H1 (cell line): Measurements from ENCODE around the gene C19orf47.

Experiments used
- CHD1 ChIP-seq: IDR thresholded peaks from 2 replicates; pipeline ENCODE4 v1.6.1; 2012; ENCODE audit warnings: low read depth, low read length, improper control_type of control experiment
- CTCF ChIP-seq, 3 experiments: IDR thresholded peaks; 1 replicate in 2 of 3; 2 replicates in 1 of 3; pipeline versions ENCODE4 v1.5.1 to v1.6.1; 2011; ENCODE audit warnings: low read length in 3 of 3, mild to moderate bottlenecking in 3 of 3, inconsistent platforms in 2 of 3, low read depth in 1 of 3, moderate library complexity in 1 of 3; ENCODE audit not compliant: insufficient read depth in 1 of 3; ENCODE audit errors: control extremely low read depth in 1 of 3
- EGR1 ChIP-seq: IDR thresholded peaks from 2 replicates; pipeline ENCODE4 v1.6.1; 2011; ENCODE audit warnings: low read depth, low read length, borderline replicate concordance
- EP300 ChIP-seq, 2 experiments: IDR thresholded peaks; 1 replicate in 1 of 2; 2 replicates in 1 of 2; pipeline ENCODE4 v1.6.1; 2011 to 2012; ENCODE audit warnings: low read depth in 2 of 2, low read length in 2 of 2, mild to moderate bottlenecking in 2 of 2, borderline replicate concordance in 1 of 2, inconsistent platforms in 1 of 2, moderate library complexity in 1 of 2
- JUN ChIP-seq: IDR thresholded peaks from 2 replicates; pipeline ENCODE4 v1.6.1; 2011; ENCODE audit warnings: low read depth, mild to moderate bottlenecking, improper control_type of control experiment, low read length
- NANOG ChIP-seq: IDR thresholded peaks from 2 replicates; pipeline ENCODE4 v1.6.1; 2011; ENCODE audit warnings: low read length, low read depth, mild to moderate bottlenecking, inconsistent platforms; ENCODE audit not compliant: insufficient read depth, poor library complexity, severe bottlenecking
- POLR2A ChIP-seq, 2 experiments: IDR thresholded peaks; 1 replicate in 1 of 2; 2 replicates in 1 of 2; pipeline ENCODE4 v1.6.1; 2011; ENCODE audit warnings: low read depth in 2 of 2, low read length in 2 of 2, mild to moderate bottlenecking in 2 of 2; ENCODE audit errors: control extremely low read depth in 1 of 2
- POLR2AphosphoS5 ChIP-seq: IDR thresholded peaks from 2 replicates; pipeline ENCODE4 v1.6.1; 2011; ENCODE audit warnings: low read depth, low read length
- SP1 ChIP-seq: IDR thresholded peaks from 2 replicates; pipeline ENCODE4 v1.6.1; 2011; ENCODE audit warnings: low read depth, low read length
- SP4 ChIP-seq: IDR thresholded peaks from 2 replicates; pipeline ENCODE4 v1.6.1; 2012; ENCODE audit warnings: low read length, inconsistent platforms
- TAF1 ChIP-seq: IDR thresholded peaks from 2 replicates; pipeline ENCODE4 v1.6.1; 2011; ENCODE audit warnings: mild to moderate bottlenecking, low read depth, low read length
- TF ChIP-seq, protein P1 (sequence below): IDR thresholded peaks from 2 replicates; pipeline ENCODE4 v1.6.1; 2012; ENCODE audit warnings: low read length, inconsistent platforms

DNA sequence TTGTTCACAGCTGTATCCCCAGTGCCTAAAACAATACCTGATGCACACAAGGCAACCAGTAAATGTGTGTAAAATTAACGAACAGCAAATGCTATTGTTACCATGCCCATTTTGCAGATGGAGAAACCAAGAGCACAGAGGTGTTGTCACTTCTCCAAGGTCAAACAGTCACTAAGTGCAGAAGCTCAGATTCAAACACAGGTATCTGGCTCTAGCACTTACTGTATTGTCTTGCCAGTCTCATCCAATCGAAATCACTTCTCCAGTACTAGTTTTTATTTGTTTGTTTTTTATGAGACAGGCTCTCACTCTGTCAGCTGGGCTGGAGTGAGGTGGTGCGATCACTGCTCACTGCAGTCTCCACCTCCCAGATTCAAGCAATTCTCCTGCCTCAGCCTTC is 14.0 kb upstream of the C19orf47 start:
- no peak for TF ChIP-seq JUN
- TF ChIP-seq CHD1 = no peak
- no peak for TF ChIP-seq CTCF (IDR thresholded peaks at IDR 0.05; ENCODE audit: control extremely low read depth in 1 of 3, insufficient read depth in 1 of 3, low read depth in 1 of 3, low read length in 3 of 3)
- no peak for TF ChIP-seq TAF1
- no peak for TF ChIP-seq POLR2A (IDR thresholded peaks at IDR 0.05; ENCODE audit: control extremely low read depth in 1 of 2, low read depth in 2 of 2, low read length in 2 of 2)
- TF ChIP-seq SP4 = no peak
- TF ChIP-seq POLR2AphosphoS5 = no peak
- TF ChIP-seq EGR1 = no peak
- no peak for TF ChIP-seq NANOG
- TF ChIP-seq, protein P1, sequence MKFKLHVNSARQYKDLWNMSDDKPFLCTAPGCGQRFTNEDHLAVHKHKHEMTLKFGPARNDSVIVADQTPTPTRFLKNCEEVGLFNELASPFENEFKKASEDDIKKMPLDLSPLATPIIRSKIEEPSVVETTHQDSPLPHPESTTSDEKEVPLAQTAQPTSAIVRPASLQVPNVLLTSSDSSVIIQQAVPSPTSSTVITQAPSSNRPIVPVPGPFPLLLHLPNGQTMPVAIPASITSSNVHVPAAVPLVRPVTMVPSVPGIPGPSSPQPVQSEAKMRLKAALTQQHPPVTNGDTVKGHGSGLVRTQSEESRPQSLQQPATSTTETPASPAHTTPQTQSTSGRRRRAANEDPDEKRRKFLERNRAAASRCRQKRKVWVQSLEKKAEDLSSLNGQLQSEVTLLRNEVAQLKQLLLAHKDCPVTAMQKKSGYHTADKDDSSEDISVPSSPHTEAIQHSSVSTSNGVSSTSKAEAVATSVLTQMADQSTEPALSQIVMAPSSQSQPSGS = no peak
- TF ChIP-seq EP300 (IDR thresholded peaks at IDR 0.05; ENCODE audit: borderline replicate concordance in 1 of 2, low read depth in 2 of 2, low read length in 2 of 2) = no peak
- TF ChIP-seq SP1 = no peak
